Activated naive CD8-positive, alpha-beta T cell treated with anti-CD3 and anti-CD28 coated beads, Interleukin-2, amount 50 U/mL, for 16 hours (primary cell): Measurements from ENCODE around the gene KCNMA1.

Experiments used
- DNase-seq: peaks from one replicate; pipeline ENCODE4 v3.0.0-alpha.2; 2020; ENCODE audit warnings: low read depth, low spot score

KCNMA1 gene

DNA sequence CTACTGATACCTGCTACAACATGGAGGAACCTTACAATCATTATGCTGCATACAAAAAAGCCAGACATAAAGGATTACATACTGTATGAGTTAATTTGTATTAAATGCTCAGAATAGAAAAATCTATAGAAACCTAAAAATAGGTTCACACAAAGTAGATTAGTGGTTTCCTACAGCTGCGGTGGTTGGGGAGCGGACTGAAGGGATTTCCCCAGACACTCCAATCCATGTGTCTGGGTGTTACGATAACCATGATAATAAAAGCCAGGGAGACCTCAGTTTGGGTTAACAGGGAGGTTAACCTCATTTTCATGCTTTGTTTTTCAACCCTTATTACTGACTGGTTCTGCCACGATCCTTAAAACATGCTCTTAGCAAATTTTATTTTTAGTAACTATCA, 355.9 kb downstream of the KCNMA1 start:
- DNase-seq, result no peak

GRCh38 chr10:77279207-77279606, 358.4 kb downstream of the KCNMA1 start:
- no peak for DNase-seq

- no peak for DNase-seq
These were observed 363.4 kb downstream of the KCNMA1 start for GRCh38 chr10:77274046-77274795.

DNA sequence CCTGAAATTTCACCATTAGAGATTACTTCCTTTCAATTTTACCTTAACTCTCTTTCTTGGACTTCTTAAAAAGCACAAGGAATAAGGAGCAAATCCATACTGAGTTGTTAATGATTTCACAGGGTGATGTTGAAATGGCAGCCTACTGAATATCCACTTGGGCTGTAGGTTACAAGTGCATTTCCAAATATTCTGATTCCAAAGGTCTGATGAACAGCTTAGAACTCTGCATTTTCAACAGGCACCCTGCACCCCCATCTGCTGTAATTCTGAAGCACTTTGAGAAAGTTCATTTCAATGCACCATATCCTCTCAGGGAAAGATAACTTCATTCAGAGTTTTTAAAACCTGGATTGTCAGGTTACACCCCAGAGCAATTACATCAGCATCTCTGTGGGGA, 368.4 kb downstream of the KCNMA1 start:
- DNase-seq, result no peak

- no peak for DNase-seq
These were observed 368.9 kb downstream of the KCNMA1 start for GRCh38 chr10:77268721-77269120.

- DNase-seq, result no peak
These were observed 369.6 kb downstream of the KCNMA1 start for GRCh38 chr10:77267703-77268675.

- DNase-seq, result no peak
These were observed 371.4 kb downstream of the KCNMA1 start for GRCh38 chr10:77266242-77266641.

DNA sequence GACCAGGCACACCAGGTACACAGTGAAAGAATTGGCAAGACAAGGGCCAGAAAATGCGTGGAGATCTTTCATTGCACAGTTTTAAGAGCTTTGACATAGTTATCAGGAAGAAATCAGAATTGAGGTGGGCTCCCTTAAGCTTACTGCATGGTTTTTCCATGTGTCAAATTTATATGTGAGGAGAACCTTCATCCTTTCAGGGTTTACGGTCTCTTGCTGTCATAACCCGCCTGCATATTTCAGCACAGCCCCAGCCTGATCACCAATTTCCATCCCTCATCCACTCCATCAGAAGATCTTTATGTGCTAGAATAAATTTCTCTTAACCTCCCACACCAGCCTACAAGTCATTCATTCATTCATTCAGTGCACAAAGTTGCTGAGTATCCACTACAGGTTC, 373.1 kb downstream of the KCNMA1 start:
- no peak for DNase-seq

DNA sequence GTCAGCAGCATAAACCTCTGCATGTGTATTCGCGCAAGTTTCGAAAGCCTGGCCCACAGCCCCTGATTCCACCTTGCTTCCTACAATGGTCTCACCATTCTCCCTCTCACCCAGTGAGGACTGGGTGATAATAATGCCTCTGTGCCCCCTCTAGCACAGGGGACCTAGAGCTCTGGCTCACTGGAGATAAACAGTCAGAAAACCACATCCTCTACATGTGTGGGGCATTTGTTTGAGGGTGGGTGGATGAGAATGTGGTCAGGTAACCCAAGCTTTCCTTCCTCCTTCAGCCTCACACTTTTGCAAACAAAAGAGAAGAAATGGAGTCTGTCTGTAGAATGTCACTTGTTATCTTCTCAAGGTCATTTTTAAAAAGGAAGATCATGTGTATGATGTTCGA, 373.5 kb downstream of the KCNMA1 start:
- no peak for DNase-seq

DNA sequence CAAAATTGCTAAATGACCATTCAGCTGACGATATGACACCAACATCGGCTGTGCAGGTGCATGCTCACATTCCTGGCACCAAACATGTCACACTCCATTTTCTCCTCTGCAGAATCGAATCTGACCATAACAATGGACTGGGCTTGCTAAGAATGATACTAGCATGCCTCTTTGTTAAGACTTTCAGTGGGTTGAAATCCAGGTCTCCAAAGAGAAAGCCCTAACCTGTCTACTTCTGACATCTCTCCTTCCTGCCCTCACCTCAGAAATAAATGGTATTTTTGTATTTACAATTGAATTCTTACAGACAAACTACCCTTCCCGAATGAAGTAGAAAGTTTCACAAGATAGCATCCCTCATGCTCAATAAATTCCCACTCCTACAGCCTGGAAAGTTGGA, 373.9 kb downstream of the KCNMA1 start:
- DNase-seq, result no peak

DNA sequence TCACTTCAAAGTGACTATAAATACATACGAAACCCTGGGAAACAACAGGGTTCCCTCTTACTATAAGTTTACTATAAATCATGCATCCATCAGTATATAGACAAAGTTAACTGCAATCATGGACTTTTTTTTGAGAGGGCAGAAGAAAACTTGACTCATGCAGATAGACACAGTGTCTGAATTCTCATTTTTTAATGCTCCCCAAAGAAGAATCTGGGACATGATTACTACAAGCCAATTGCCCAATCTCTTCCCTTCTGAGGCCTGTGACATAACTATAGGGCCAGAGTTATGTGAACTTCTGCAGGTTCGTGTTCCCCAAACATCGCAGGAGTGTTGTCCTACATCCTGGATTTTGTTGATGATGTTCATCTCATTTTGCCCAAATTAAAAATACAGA, 376.5 kb downstream of the KCNMA1 start:
- DNase-seq, result no peak

- DNase-seq, result no peak
These were observed 378.3 kb downstream of the KCNMA1 start for GRCh38 chr10:77259171-77259874.

DNA sequence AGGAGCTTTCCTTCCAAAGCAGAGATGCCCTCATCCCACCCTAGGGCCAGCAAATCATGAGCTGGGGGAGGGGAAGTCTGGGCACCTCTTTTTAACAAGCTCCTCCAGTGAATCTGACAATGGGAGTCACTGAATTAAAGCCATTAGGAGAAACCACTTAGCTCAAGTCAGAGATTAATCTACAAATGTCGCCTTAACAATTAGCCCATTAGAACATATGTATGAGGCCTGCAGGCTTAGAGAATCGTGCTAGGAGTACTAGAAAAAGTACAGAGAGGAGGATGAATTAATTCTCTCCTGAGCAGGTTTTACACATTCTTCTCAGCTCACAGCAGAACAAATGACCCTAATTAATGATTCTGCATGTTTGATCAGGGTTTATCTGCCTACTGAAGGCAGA, 381.3 kb downstream of the KCNMA1 start:
- DNase-seq, result no peak

DNA sequence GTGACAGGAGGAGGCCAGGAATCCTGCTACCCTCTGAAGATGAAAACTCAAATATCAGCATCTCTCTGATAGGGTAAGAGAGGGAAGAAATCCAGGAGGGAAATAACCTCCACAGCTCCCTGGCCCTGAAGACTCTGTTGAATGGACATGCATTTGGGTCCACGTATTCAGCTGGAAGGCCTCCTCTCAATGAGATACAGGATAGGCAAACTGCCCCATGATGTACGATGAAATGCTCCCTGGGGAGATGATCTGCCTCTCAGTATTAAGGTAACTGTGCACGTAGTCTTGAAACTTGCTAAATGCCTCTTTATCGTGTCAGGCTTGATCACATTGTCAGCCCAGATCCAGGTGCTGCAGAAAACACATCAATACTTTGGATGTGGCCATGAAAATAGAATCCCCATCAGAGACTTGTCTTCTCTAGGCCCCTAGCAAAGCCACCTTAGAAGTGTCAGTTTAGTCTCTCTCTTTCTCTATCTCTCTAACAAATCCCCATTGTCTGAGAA, 384.0 kb downstream of the KCNMA1 start:
- DNase-seq, result no peak

GRCh38 chr10:77253147-77253545, 384.5 kb downstream of the KCNMA1 start:
- no peak for DNase-seq

GRCh38 chr10:77252380-77253146, 385.0 kb downstream of the KCNMA1 start:
- no peak for DNase-seq

GRCh38 chr10:77251297-77252013, 386.2 kb downstream of the KCNMA1 start:
- DNase-seq, result no peak

DNA sequence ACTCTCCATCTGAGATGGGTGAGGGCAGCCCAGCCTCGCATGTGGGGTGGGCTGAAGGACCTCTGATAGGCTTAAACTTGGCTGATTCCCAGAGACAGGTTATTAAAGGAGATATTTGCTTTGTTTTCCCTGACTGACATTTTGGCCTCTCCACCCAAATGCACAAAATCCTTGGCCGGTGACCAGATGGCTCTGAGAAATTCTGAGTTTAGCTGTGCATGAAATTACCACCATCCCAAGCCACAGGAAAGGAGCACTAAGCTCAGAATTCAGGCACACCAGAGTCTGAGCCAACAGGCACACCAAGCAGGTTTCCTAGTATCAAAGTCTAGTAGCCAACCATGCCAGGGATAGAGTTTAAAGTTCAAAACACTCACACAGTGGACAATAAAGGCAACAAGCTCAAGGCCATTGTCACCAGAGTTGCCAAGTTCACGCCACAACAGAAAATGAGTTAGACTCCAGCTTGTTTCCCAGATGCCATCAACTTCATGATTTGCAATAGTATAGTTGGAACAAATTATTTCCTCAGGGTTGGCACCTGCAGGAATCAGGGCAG, 387.6 kb downstream of the KCNMA1 start:
- DNase-seq, result no peak

DNA sequence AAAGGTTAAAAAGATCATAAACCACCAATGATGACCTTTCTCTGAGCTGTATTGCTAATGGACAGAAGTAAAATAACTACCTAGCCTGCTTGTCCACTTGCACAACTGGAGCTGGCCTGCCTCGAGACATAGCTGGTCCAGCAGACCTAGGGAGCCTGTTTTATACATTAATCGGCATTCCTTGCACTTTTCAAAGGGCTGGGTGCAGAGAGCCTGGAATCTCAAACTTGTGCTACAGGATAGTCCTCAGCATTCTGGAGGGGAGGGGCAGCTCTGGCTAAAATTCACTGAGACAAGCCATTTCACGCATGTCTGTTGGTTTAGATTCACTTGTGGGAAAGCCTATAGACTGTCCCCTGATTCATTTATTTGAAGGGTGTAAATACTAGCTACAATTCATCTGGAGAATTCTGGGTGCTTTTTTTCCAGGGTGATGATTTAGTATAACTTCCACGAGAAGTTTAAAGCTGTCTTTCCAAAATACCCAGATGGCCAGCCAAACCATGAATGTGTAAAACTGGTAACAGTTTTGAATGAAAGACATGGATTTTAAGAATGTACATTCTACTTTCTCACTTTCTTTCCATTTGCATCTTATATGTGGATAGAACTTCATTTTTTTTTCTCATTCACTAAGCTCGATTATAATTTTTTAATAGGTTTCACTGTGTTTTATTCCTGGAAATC, 389.4 kb downstream of the KCNMA1 start:
- DNase-seq, result no peak
